HepG2 (cell line): ENCODE results near the gene JUND. TPM values are rescaled to one million over a fixed set of nuclear protein-coding genes. Genes with fewer than 3 reads are reported as not detected.

Experiments used
- AFF4 ChIP-seq: sonication (generic); formaldehyde crosslinking; IDR thresholded peaks from 2 replicates; pipeline ENCODE4 v1.4.0; 2020; ENCODE audit warnings: missing genetic modification reagents
- AHR ChIP-seq: IDR thresholded peaks from 2 replicates; pipeline ENCODE4 v1.6.1; 2018; ENCODE audit warnings: missing genetic modification reagents, missing compliant biosample characterization
- BRD4 ChIP-seq: sonication (generic); formaldehyde crosslinking; IDR thresholded peaks from 2 replicates; pipeline ENCODE4 v1.4.0; 2020; ENCODE audit warnings: missing genetic modification reagents
- CBX5 ChIP-seq: sonication (generic); formaldehyde crosslinking; IDR thresholded peaks from 2 replicates; pipeline ENCODE4 v1.4.0; 2020; ENCODE audit warnings: missing genetic modification reagents, borderline replicate concordance
- DMTF1 ChIP-seq: sonication (generic); formaldehyde crosslinking; IDR thresholded peaks from 2 replicates; pipeline ENCODE4 v1.4.0; 2020; ENCODE audit warnings: mild to moderate bottlenecking, missing genetic modification reagents
- DPF2 ChIP-seq: sonication (generic); formaldehyde crosslinking; IDR thresholded peaks from 2 replicates; pipeline ENCODE4 v1.4.0; 2020; ENCODE audit warnings: mild to moderate bottlenecking, low read depth, missing genetic modification reagents, borderline replicate concordance
- IRF1 ChIP-seq: sonication (generic); formaldehyde crosslinking; IDR thresholded peaks from 2 replicates; pipeline ENCODE4 v1.4.0; 2020; ENCODE audit warnings: low read depth, mild to moderate bottlenecking, missing genetic modification reagents
- ISL2 ChIP-seq: sonication (generic); formaldehyde crosslinking; IDR thresholded peaks from 2 replicates; pipeline ENCODE4 v1.5.0; 2020; ENCODE audit warnings: missing genetic modification reagents
- MEIS1 ChIP-seq: sonication (generic); formaldehyde crosslinking; IDR thresholded peaks from 2 replicates; pipeline ENCODE4 v1.9.0; 2021; ENCODE audit warnings: mild to moderate bottlenecking, missing genetic modification reagents, moderate library complexity, borderline replicate concordance
- RELA ChIP-seq: sonication (generic); formaldehyde crosslinking; IDR thresholded peaks from 2 replicates; pipeline ENCODE4 v1.4.0; 2020; ENCODE audit warnings: missing genetic modification reagents
- RXRB ChIP-seq: IDR thresholded peaks from 2 replicates; pipeline ENCODE4 v1.6.1; 2016; ENCODE audit warnings: borderline replicate concordance, missing genetic modification reagents, missing compliant biosample characterization
- SNAI1 ChIP-seq: sonication (generic); formaldehyde crosslinking; IDR thresholded peaks from 2 replicates; pipeline ENCODE4 v1.5.0; 2020; ENCODE audit warnings: mild to moderate bottlenecking, missing genetic modification reagents, borderline replicate concordance
- TAF15 ChIP-seq: fragments of 200-400 bp; formaldehyde crosslinking; IDR thresholded peaks from one replicate; pipeline ENCODE4 v1.6.1; 2018; ENCODE audit warnings: mild to moderate bottlenecking, low read depth, low read length; ENCODE audit not compliant: poor library complexity, severe bottlenecking
- ZBTB7A ChIP-seq: sonication (generic); formaldehyde crosslinking; IDR thresholded peaks from 2 replicates; pipeline ENCODE4 v1.8.0; 2022; ENCODE audit warnings: mild to moderate bottlenecking, missing genetic modification reagents
- ZFP37 ChIP-seq: sonication (generic); formaldehyde crosslinking; IDR thresholded peaks from 2 replicates; pipeline ENCODE4 v1.4.0; 2020; ENCODE audit warnings: missing genetic modification reagents, borderline replicate concordance
- ZMAT5 ChIP-seq: sonication (generic); formaldehyde crosslinking; IDR thresholded peaks from 2 replicates; pipeline ENCODE4 v1.5.0; 2020; ENCODE audit warnings: mild to moderate bottlenecking, low read depth, missing genetic modification reagents, borderline replicate concordance
- ZNF235 ChIP-seq: sonication (generic); formaldehyde crosslinking; IDR thresholded peaks from 2 replicates; pipeline ENCODE4 v1.8.1; 2023; ENCODE audit warnings: mild to moderate bottlenecking, missing genetic modification reagents, borderline replicate concordance
- ZNF282 ChIP-seq: fragments of 450-650 bp; IDR thresholded peaks from 2 replicates; pipeline ENCODE4 v1.6.1; 2018; ENCODE audit not compliant: partially characterized antibody
- ZNF563 ChIP-seq: sonication (generic); formaldehyde crosslinking; IDR thresholded peaks from 2 replicates; pipeline ENCODE4 v1.8.0; 2022; ENCODE audit warnings: mild to moderate bottlenecking, moderate library complexity, missing genetic modification reagents
- ZNF776 ChIP-seq: sonication (generic); formaldehyde crosslinking; IDR thresholded peaks from 2 replicates; pipeline ENCODE4 v1.4.0; 2020; ENCODE audit warnings: mild to moderate bottlenecking, missing genetic modification reagents
- ZNF777 ChIP-seq: sonication (generic); formaldehyde crosslinking; IDR thresholded peaks from 2 replicates; pipeline ENCODE4 v1.4.0; 2020; ENCODE audit warnings: missing genetic modification reagents
- ZNF782 ChIP-seq: sonication (generic); formaldehyde crosslinking; IDR thresholded peaks from 2 replicates; pipeline ENCODE4 v1.4.0; 2020; ENCODE audit warnings: missing genetic modification reagents, mild to moderate bottlenecking, borderline replicate concordance
- ZNF788 ChIP-seq: sonication (generic); formaldehyde crosslinking; IDR thresholded peaks from 2 replicates; pipeline ENCODE4 v1.5.0; 2020; ENCODE audit warnings: mild to moderate bottlenecking, missing genetic modification reagents, borderline replicate concordance
- ZNF792 ChIP-seq: IDR thresholded peaks from 2 replicates; pipeline ENCODE4 v1.6.1; 2016
- polyA plus RNA-seq, 8 experiments: library from polyadenylated mRNA; depleted of rRNA in 3 of 8; stranded (reverse) in 7 of 8; unstranded in 1 of 8; fragments of >200 nt; fragmentation: Illumina TruSeq in 4 of 8; extraction: Trizol in 4 of 8; gene quantifications; 2 replicates each; pipeline versions ENCODE4 v1.2.1 to v1.2.3, GENCODE V29; 2011 to 2016; ENCODE audit warnings: low read depth in 4 of 8, missing spikeins in 1 of 8, mixed read lengths in 1 of 8; ENCODE audit not compliant: insufficient read depth in 1 of 8
- total RNA-seq, 5 experiments: library from RNA; depleted of rRNA; stranded (reverse); fragments of >200 nt; fragmentation: Illumina TruSeq; extraction: Trizol; gene quantifications; 2 replicates each; pipeline ENCODE4 v1.2.3, GENCODE V29; 2016; ENCODE audit warnings: low read depth in 1 of 5

Gene JUND
- total and polyA plus RNA-seq, 2 of the 13 experiments (the other 11 are each of a cell fraction or from before 2014, with no cell fraction given) = 41.2 to 59.8 TPM

- no peak for TF ChIP-seq DMTF1
- no peak for TF ChIP-seq CBX5 (CRISPR knock-in tag)
- no peak for TF ChIP-seq TAF15
- no peak for TF ChIP-seq ZNF777
- TF ChIP-seq ZNF282 = no peak
- TF ChIP-seq RELA (CRISPR knock-in tag) = no peak
- TF ChIP-seq ZNF788 = peak; percentile 53; the same call in 1 of the 2 replicates
- TF ChIP-seq DPF2 (CRISPR knock-in tag) = no peak
- no peak for TF ChIP-seq ZMAT5 (CRISPR knock-in tag)
- no peak for TF ChIP-seq IRF1 (CRISPR knock-in tag)
- no peak for TF ChIP-seq SNAI1
- TF ChIP-seq ZFP37 (CRISPR knock-in tag) = peak; percentile 56; the same call in 1 of the 2 replicates
- peak; percentile 54 for TF ChIP-seq ZNF792 (CRISPR knock-in tag)
- TF ChIP-seq ISL2 (CRISPR knock-in tag) = peak; percentile 48; the same call in 1 of the 2 replicates
- no peak for TF ChIP-seq ZNF782 (CRISPR knock-in tag)
- TF ChIP-seq ZNF563 (CRISPR knock-in tag) = no peak
- TF ChIP-seq BRD4 (CRISPR knock-in tag) = no peak
- no peak for TF ChIP-seq ZNF776 (CRISPR knock-in tag)
- TF ChIP-seq AHR (CRISPR knock-in tag) = 0 out of 2 replicates have a peak, but pooled peaks have one; percentile 19
- TF ChIP-seq ZNF235 (CRISPR knock-in tag) = no peak
- TF ChIP-seq MEIS1 (CRISPR knock-in tag) = no peak
- peak; percentile 99 for TF ChIP-seq ZBTB7A (CRISPR knock-in tag)
- no peak for TF ChIP-seq AFF4
- TF ChIP-seq RXRB (CRISPR knock-in tag) = 0 out of 2 replicates have a peak, but pooled peaks have one; percentile 16
These were observed 1.7 kb downstream of the JUND start (continued) for GRCh38 chr19:18279516-18280246.
